ENCODE results near the gene OR51A2. TPM values are rescaled to one million over a fixed set of nuclear protein-coding genes. Genes with fewer than 3 reads are reported as not detected.
A peak's percentile ranks its signal among the peaks of the same experiment; 100 is the strongest.

OR51A2 gene
- total RNA-seq, 1 donor from 2014 or later: not detected

- no peak for DNase-seq (ENCODE audit: low read depth)
- no peak overlapping the region for H3K4me3 ChIP-seq (ENCODE audit: low read depth, low read length)
- no peak for TF ChIP-seq CTCF (conservative IDR thresholded peaks at IDR 0.05; ENCODE audit: low read depth, low read length)
Observed at GRCh38 chr11:4926608-4927007, 28.9 kb downstream of the OR51A2 start.

- no peak for DNase-seq (ENCODE audit: low read depth)
- H3K4me3 ChIP-seq (ENCODE audit: low read depth, low read length): no peak within 1 kb of the TSS
- TF ChIP-seq CTCF (conservative IDR thresholded peaks at IDR 0.05; ENCODE audit: low read depth, low read length): no peak
Observed at GRCh38 chr11:4924239-4924638, 31.3 kb downstream of the OR51A2 start, which contains the start of gene OR51G1. Gene OR51G1, minus strand, starts transcription at chr11:4924339. Its CDS starts 0 bp downstream, at chr11:4924339.

GRCh38 chr11:4922304-4922703 lies 33.2 kb downstream of the OR51A2 start:
- DNase-seq (ENCODE audit: low read depth): no peak
- H3K4me3 ChIP-seq (ENCODE audit: low read depth, low read length): no peak overlapping the region
- TF ChIP-seq CTCF (conservative IDR thresholded peaks at IDR 0.05; ENCODE audit: low read depth, low read length): no peak

- no peak for TF ChIP-seq CTCF (conservative IDR thresholded peaks at IDR 0.05; ENCODE audit: low read depth, low read length)
- H3K4me3 ChIP-seq (ENCODE audit: low read depth, low read length): no peak overlapping the region
- no peak for DNase-seq (ENCODE audit: low read depth)
Observed at GRCh38 chr11:4921796-4922195, 33.7 kb downstream of the OR51A2 start.

GRCh38 chr11:4919250-4919649 lies 36.3 kb downstream of the OR51A2 start, which contains the start of gene OR51G2:
Gene OR51G2, minus strand, starts transcription at chr11:4919350. Its CDS starts 3,687 bp downstream, at chr11:4915663.
- no peak within 1 kb of the TSS for H3K4me3 ChIP-seq (ENCODE audit: low read depth, low read length)
- DNase-seq (ENCODE audit: low read depth): no peak
- TF ChIP-seq CTCF (conservative IDR thresholded peaks at IDR 0.05; ENCODE audit: low read depth, low read length): no peak

GRCh38 chr11:4916581-4916980 lies 38.9 kb downstream of the OR51A2 start:
- H3K4me3 ChIP-seq (ENCODE audit: low read depth, low read length): no peak overlapping the region
- no peak for TF ChIP-seq CTCF (conservative IDR thresholded peaks at IDR 0.05; ENCODE audit: low read depth, low read length)
- peak; percentile 62 for DNase-seq (ENCODE audit: low read depth)

Other genes with a start within 250 kb of the OR51A2 start
- gene OR51F1, start 185.8 kb downstream of the OR51A2 start, total RNA-seq: not detected in 2 replicates
- not detected in 2 replicates for gene OR52R1, start 151.3 kb downstream of the OR51A2 start, total RNA-seq
- not detected in 2 replicates for gene OR51F2, start 134.4 kb downstream of the OR51A2 start, total RNA-seq
- not detected in 2 replicates for gene OR51S1, start 106.5 kb downstream of the OR51A2 start, total RNA-seq
- gene OR51T1, start 73.8 kb downstream of the OR51A2 start, total RNA-seq: not detected in 2 replicates
- not detected in 2 replicates for gene OR51A7, start 51.9 kb downstream of the OR51A2 start, total RNA-seq
- gene OR51G2, start 36.4 kb downstream of the OR51A2 start, total RNA-seq: not detected in 2 replicates
- not detected in 2 replicates for gene OR51G1, start 31.4 kb downstream of the OR51A2 start, total RNA-seq
- not detected in 2 replicates for gene OR51A4, start 8.1 kb downstream of the OR51A2 start, total RNA-seq
- gene OR51L1, start 39.1 kb upstream of the OR51A2 start, total RNA-seq: not detected in 2 replicates
- not detected in 2 replicates for gene OR52J3, start 90.8 kb upstream of the OR51A2 start, total RNA-seq
- not detected in 2 replicates for gene OR52E2, start 103.9 kb upstream of the OR51A2 start, total RNA-seq
- gene OR52E1, start 113.9 kb upstream of the OR51A2 start, total RNA-seq: not detected in 2 replicates
- not detected in 2 replicates for gene OR52A5, start 182.6 kb upstream of the OR51A2 start, total RNA-seq
- not detected in 2 replicates for gene OR52A1, start 199.0 kb upstream of the OR51A2 start, total RNA-seq
- not detected in 2 replicates for gene OR51V1, start 245.0 kb upstream of the OR51A2 start, total RNA-seq

Data from epithelial cell of proximal tubule (primary cell).